Activated naive CD8-positive, alpha-beta T cell treated with anti-CD3 and anti-CD28 coated beads, Interleukin-2, amount 10 ng/mL, durations not matched to agents 7 days and 5 days (primary cell): ENCODE results near the gene PTPRU. TPM values are rescaled to one million over a fixed set of nuclear protein-coding genes. Genes with fewer than 3 reads are reported as not detected.

ENCODE experiments used
- ATAC-seq: fragments of 150-1000 bp; cut with Tn5 transposase; one replicate; pipeline ENCODE4 v1.10.0; 2021; ENCODE audit warnings: low read depth, moderate library complexity
- POLR2A ChIA-PET: fragments of 350-600 bp; sonication (Branson Sonifier 250); formaldehyde crosslinking; loops from one replicate; lab custom pipeline; 2021; ENCODE audit warnings: antibody characterized with exemption; lab: Charles Lee
- DNase-seq: peaks from one replicate; pipeline ENCODE4 v3.0.0; 2021
- H3K27ac Mint-ChIP-seq: one replicate; pipeline ENCODE4 v1.8.0; 2022; ENCODE audit warnings: mild to moderate bottlenecking, mixed read lengths
- H3K27me3 Mint-ChIP-seq: one replicate; pipeline ENCODE4 v1.8.0; 2022; ENCODE audit warnings: mild to moderate bottlenecking, moderate library complexity, mixed read lengths
- H3K36me3 Mint-ChIP-seq: one replicate; pipeline ENCODE4 v1.8.0; 2021; ENCODE audit warnings: mild to moderate bottlenecking, mixed read lengths
- H3K4me1 Mint-ChIP-seq: one replicate; pipeline ENCODE4 v1.8.0; 2021; ENCODE audit warnings: mixed read lengths
- H3K4me3 Mint-ChIP-seq: one replicate; pipeline ENCODE4 v1.8.0; 2022; ENCODE audit warnings: mild to moderate bottlenecking, moderate library complexity, mixed read lengths
- H3K9me3 Mint-ChIP-seq: one replicate; pipeline ENCODE4 v1.8.0; 2021; ENCODE audit warnings: mixed read lengths
- total RNA-seq, 2 experiments: library from RNA; stranded (reverse); gene quantifications; one replicate each; pipeline ENCODE4 v1.2.3, GENCODE V29; 2021

PTPRU gene
- total RNA-seq, 2 experiments from 2014 or later = 0.54 to 0.69 TPM

DNA sequence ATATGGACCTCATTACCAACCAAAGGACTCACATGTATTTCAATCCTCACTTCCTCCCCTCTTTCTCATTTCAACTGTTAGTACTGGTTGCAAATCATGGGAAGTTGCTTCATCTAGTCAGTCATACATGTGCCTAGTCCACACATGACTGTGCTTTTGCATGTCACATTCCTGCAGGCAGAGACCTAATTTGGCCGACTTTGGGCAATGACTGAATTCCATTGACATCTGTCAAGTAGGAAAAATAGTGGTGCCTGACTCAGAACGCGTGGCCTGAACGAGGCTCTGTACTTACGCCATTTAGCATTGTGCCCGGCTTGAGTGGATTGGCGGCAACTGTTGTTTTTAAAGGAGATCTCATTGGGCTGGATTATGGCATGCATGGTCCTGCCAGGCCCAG lies 18.0 kb downstream of the PTPRU start:
- H3K4me1 Mint-ChIP-seq = no peaks in the 10 kb centered on the region

DNA sequence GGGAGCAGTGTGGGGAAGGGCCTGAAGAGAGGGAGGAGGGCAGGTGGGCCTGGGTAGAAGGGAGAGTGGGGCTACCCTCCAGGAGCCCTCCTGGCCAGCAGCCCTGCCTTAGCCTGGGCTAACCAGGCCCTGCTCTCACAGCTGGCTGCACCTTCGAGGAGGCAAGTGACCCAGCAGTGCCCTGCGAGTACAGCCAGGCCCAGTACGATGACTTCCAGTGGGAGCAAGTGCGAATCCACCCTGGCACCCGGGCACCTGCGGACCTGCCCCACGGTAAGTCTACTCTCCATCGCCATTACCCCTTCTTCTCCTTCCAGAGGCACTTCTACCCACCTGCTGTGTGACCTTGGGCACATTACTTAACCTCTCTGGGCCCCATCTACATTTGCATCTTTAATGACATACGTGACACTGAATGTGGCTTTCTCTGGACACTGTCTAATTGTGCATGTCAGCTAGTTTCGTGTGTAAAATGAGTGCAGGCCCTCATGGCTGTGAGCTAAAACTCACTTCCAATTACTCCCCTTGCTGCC lies 18.9 kb downstream of the PTPRU start:
- H3K4me1 Mint-ChIP-seq = peaks cover 2% of the 10 kb centered on the region
- no peaks in the 10 kb centered on the region for H3K9me3 Mint-ChIP-seq
- no peak for ATAC-seq
- DNase-seq = no peak
- H3K36me3 Mint-ChIP-seq = no peaks in the 10 kb centered on the region
- no peak overlapping the region for H3K4me3 Mint-ChIP-seq
- POLR2A ChIA-PET = no interaction called here
- H3K27ac Mint-ChIP-seq = no peak overlapping the region
- peaks cover 21% of the 10 kb centered on the region for H3K27me3 Mint-ChIP-seq

More for the DNA sequence above, 18.0 kb downstream of the PTPRU start:
- POLR2A ChIA-PET = no interaction called here
- Mint-ChIP-seq H3K9me3 (no peaks in the 10 kb centered on the region), H3K27ac (no peak overlapping the region), H3K27me3 (peaks cover 18% of the 10 kb centered on the region), H3K4me3 (no peak overlapping the region), H3K36me3 (no peaks in the 10 kb centered on the region)
- ATAC-seq (no peak), DNase-seq (no peak)

GRCh38 chr1:29256394-29256793 lies 20.1 kb downstream of the PTPRU start:
- POLR2A ChIA-PET = no interaction called here
- no peaks in the 10 kb centered on the region for H3K36me3 Mint-ChIP-seq
- H3K27me3 Mint-ChIP-seq = peaks cover 31% of the 10 kb centered on the region
- H3K9me3 Mint-ChIP-seq = no peaks in the 10 kb centered on the region
- peaks cover 5% of the 10 kb centered on the region for H3K4me1 Mint-ChIP-seq
- DNase-seq (no peak), ATAC-seq (no peak)
- H3K27ac Mint-ChIP-seq = no peak overlapping the region
- no peak overlapping the region for H3K4me3 Mint-ChIP-seq

DNA sequence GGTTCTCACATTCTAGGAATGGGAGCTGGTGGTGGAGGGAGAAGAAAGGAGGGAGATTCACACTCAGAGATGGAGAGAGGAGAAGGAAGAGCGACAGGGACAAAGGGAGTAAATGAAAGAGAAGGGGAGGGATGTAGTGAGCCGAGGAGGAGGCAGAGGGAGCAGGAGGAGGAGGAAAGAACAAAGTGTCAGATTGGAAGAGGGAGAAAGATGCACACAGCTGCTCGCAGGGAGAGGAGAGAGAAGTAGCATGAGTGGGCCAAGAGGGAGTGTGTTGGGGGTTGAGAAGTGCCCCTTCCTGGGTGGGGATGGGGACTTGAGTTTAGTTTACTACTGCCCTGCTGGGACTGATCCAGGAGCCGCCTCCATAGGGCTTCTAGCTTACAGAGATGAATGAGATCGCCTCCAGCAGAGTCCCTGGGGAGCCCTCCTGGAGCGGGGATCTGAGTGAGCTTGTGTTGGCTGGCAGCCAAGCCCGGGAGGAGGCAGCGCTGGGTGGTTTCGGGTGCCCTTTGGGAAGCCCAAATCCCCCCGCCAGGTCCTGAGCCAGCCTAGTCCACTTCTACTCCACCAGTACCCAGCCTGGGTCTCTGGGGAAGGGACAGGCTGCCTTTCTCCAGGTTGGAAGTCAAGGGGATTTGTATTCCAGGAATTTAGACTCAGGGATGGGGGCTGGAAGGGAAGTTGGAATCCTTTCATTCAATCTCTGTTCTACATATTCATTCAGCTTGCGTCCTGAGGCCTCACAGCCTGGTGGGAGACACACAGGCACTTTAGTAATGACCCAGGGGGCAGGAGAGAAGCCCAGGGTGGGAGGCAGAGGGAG lies 20.9 kb downstream of the PTPRU start:
- peaks cover 39% of the 10 kb centered on the region for H3K27me3 Mint-ChIP-seq
- POLR2A ChIA-PET = no interaction called here
- DNase-seq (no peak), ATAC-seq (no peak)
- no peak overlapping the region for H3K27ac Mint-ChIP-seq
- H3K4me1 Mint-ChIP-seq = peaks cover 5% of the 10 kb centered on the region
- H3K36me3 Mint-ChIP-seq = no peaks in the 10 kb centered on the region
- no peak overlapping the region for H3K4me3 Mint-ChIP-seq
- H3K9me3 Mint-ChIP-seq = no peaks in the 10 kb centered on the region

GRCh38 chr1:29258189-29258975 lies 22.1 kb downstream of the PTPRU start:
- Mint-ChIP-seq H3K4me1 (peaks cover 5% of the 10 kb centered on the region), H3K27me3 (peaks cover 44% of the 10 kb centered on the region), H3K9me3 (no peaks in the 10 kb centered on the region), H3K36me3 (no peaks in the 10 kb centered on the region), H3K4me3 (no peak overlapping the region), H3K27ac (no peak overlapping the region)
- POLR2A ChIA-PET = no interaction called here
- DNase-seq (no peak), ATAC-seq (no peak)

DNA sequence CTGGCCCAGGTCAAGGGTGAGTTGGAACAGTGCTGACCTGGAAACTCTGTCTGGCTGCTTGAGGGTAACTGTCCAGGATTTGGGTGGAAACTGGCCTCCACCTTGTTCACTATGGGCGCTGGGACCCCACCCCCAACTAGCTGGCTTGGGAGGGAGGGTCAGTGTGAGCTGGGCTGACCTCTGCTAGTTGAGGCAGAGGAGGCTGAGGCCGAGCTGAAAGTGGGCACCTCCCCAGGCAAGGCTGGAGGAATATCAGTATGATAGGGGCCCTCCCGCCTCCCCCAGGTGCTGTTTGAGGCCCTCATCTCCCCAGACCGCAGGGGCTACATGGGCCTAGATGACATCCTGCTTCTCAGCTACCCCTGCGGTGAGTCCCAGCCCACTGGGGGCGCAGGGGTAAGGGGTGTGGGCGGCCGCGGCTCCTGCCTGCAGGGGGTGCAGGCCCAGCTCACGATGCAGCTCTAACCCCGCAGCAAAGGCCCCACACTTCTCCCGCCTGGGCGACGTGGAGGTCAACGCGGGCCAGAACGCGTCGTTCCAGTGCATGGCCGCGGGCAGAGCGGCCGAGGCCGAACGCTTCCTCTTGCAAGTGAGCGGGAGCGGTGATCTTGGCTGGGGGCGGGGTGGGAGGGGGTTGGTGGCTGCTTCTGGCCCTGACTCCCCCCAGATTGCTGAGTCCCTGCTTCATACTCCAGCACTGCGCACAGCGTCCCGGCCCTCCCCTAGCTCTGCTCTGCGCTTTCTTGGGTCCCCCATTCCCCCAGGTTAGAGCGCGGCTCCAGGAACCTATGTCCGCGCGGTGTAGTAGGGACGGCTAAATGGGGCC lies 22.9 kb downstream of the PTPRU start:
- POLR2A ChIA-PET = no interaction called here
- Mint-ChIP-seq H3K4me3 (peak overlapping the region; percentile 55), H3K9me3 (no peaks in the 10 kb centered on the region), H3K27ac (no peak overlapping the region), H3K4me1 (peaks cover 5% of the 10 kb centered on the region), H3K36me3 (no peaks in the 10 kb centered on the region), H3K27me3 (peaks cover 46% of the 10 kb centered on the region)
- DNase-seq (peak; percentile 31), ATAC-seq (peak; percentile 58)

- no peaks in the 10 kb centered on the region for H3K9me3 Mint-ChIP-seq
- peak; percentile 68 for DNase-seq
- no peaks in the 10 kb centered on the region for H3K36me3 Mint-ChIP-seq
- ATAC-seq = peak; percentile 75
- POLR2A ChIA-PET = no interaction called here
- H3K27ac Mint-ChIP-seq = no peak overlapping the region
- H3K4me3 Mint-ChIP-seq = peak overlapping the region; percentile 84
- peaks cover 5% of the 10 kb centered on the region for H3K4me1 Mint-ChIP-seq
- H3K27me3 Mint-ChIP-seq = peaks cover 46% of the 10 kb centered on the region
Measured at GRCh38 chr1:29259802-29260441, 23.6 kb downstream of the PTPRU start.

DNA sequence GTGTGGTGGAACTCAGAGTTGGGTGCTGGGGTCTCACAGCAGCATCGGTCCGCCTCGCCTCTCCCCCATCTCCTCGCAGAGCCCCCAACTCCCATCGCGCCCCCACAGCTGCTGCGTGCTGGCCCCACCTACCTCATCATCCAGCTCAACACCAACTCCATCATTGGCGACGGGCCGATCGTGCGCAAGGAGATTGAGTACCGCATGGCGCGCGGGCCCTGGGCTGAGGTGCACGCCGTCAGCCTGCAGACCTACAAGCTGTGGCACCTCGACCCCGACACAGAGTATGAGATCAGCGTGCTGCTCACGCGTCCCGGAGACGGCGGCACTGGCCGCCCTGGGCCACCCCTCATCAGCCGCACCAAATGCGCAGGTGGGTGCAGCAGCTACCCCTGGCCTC lies 24.2 kb downstream of the PTPRU start:
- H3K36me3 Mint-ChIP-seq = no peaks in the 10 kb centered on the region
- H3K4me3 Mint-ChIP-seq = peak overlapping the region; percentile 84
- DNase-seq (peak; percentile 25), ATAC-seq (no peak)
- H3K9me3 Mint-ChIP-seq = no peaks in the 10 kb centered on the region
- no peak overlapping the region for H3K27ac Mint-ChIP-seq
- H3K27me3 Mint-ChIP-seq = peaks cover 50% of the 10 kb centered on the region
- peaks cover 5% of the 10 kb centered on the region for H3K4me1 Mint-ChIP-seq
- POLR2A ChIA-PET = no interaction called here

- Mint-ChIP-seq H3K27ac (no peak overlapping the region), H3K9me3 (no peaks in the 10 kb centered on the region), H3K27me3 (peaks cover 59% of the 10 kb centered on the region), H3K4me3 (no peak overlapping the region), H3K36me3 (no peaks in the 10 kb centered on the region), H3K4me1 (peaks cover 5% of the 10 kb centered on the region)
- POLR2A ChIA-PET = no interaction called here
- no peak for ATAC-seq
- no peak for DNase-seq
Measured at GRCh38 chr1:29264773-29265389, 28.6 kb downstream of the PTPRU start.

DNA sequence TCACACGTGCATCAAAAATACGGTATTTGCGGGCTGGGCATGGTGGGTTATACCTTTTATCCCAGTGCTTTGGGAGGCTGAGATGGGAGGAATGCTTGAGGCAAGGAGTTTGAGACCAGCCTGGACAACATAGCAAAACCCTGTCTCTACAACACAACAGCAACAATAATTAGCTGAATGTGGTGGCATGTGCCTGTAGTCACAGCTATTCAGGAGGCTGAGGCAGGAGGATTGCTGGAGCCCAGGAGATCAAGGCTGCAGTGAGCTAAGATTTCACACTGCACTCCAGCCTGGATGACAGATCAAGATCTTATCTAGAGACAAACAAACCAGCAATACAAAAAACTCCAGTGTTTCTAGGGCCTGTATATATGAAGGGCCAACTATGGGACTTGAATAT lies 30.6 kb downstream of the PTPRU start:
- H3K4me1 Mint-ChIP-seq = no peaks in the 10 kb centered on the region
- POLR2A ChIA-PET = no interaction called here
- no peaks in the 10 kb centered on the region for H3K36me3 Mint-ChIP-seq
- no peak overlapping the region for H3K4me3 Mint-ChIP-seq
- DNase-seq (no peak), ATAC-seq (no peak)
- H3K27me3 Mint-ChIP-seq = peaks cover 54% of the 10 kb centered on the region
- no peaks in the 10 kb centered on the region for H3K9me3 Mint-ChIP-seq
- no peak overlapping the region for H3K27ac Mint-ChIP-seq

DNA sequence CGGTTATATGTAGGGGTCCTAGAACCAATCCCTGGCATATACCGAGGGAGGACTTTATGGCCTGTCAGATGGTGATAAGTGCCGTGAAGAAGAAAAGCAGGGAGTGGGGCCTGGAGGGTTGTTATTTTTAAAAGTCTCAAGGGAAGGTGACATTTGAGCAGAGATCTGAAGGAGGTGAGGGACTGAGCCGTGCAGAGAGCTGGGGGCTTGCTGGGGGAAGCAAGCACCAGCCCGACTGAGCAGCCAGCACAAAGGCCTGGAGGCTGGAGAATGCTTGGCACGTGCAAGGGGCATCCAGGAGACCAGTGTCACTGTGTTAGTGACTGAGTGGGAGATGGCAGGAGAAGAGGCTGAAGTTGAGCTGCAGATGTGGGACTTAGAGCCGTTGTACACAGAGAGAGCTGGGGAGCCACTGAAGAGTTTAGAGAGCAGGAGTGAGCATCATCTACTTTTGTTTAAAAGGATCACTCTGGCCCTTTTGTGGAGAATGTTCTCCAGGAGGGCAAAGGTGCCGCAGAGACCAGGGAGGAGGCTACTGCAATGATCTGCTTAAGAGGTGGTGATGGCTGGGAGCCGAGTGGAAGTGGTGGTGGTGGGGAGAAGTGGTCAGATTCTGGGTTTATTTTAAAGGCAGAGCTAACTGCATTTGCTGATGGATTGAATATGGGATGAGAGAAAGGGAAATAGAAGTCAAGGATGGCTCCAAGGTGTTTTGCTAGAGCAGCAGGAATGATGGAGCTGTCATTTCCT lies 31.2 kb downstream of the PTPRU start:
- Mint-ChIP-seq H3K27me3 (peaks cover 53% of the 10 kb centered on the region), H3K4me1 (no peaks in the 10 kb centered on the region), H3K9me3 (no peaks in the 10 kb centered on the region), H3K4me3 (no peak overlapping the region), H3K36me3 (no peaks in the 10 kb centered on the region), H3K27ac (no peak overlapping the region)
- ATAC-seq = no peak
- POLR2A ChIA-PET = no interaction called here
- DNase-seq = no peak

DNA sequence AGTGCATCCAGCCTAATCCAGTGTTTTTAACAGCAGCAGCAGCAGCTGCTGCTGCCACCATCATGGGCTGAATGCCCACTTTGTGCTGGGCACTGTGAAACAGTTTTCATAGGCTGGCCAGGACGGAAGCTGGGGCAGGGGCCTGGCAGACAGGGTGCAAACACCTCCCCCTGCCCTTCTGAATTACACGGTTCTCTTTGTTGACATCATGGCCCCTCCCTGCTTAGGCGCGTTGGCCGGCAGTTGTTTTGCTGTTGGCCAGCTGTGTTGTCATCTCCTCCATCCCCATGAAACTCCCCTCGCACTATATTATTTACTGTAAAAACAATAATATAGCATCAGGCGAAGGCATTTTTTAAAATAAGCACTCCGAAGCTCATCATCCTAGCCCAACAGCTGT lies 33.1 kb downstream of the PTPRU start:
- no peaks in the 10 kb centered on the region for H3K9me3 Mint-ChIP-seq
- POLR2A ChIA-PET = no interaction called here

More for the DNA sequence above, 33.1 kb downstream of the PTPRU start:
- DNase-seq = no peak
- Mint-ChIP-seq H3K27ac (no peak overlapping the region), H3K4me3 (no peak overlapping the region), H3K4me1 (no peaks in the 10 kb centered on the region), H3K27me3 (peaks cover 49% of the 10 kb centered on the region), H3K36me3 (no peaks in the 10 kb centered on the region)
- no peak for ATAC-seq
